Stimulated activated CD8-positive, alpha-beta memory T cell treated with anti-CD3 and anti-CD28 coated beads, Interleukin-15, amount 100 ng/mL, for 4 hours (primary cell): Measurements from ENCODE around the gene AARS2.

ENCODE experiments used
- DNase-seq, 2 donors: peaks; one replicate each; pipeline ENCODE4 v3.0.0-alpha.2; 2020; ENCODE audit warnings: low read depth in 2 of 2

The AARS2 gene

GRCh38 chr6:44300292-44300823 lies 12.8 kb downstream of the AARS2 start:
- no peak for DNase-seq

DNA sequence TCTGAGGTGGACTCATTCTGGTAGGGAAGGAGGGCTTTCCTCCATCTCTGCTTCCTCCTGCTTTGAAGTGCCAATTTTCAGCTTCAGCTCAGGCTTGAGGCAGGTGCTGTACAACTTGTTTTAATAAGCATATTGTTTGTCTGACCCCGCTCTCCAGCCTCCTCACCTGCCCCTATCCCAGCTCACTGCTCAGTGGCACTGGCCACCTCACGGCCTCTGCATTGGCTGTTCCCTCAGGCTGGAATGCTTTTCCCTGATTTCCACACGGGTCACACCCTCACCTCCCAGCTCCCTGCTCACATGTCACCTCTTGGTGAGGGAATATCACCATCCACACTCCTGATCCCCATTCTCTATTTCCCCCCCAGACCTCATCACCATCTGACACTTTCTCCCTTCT lies 14.3 kb downstream of the AARS2 start:
- no peak for DNase-seq

GRCh38 chr6:44298055-44298803 lies 14.9 kb downstream of the AARS2 start:
- no peak for DNase-seq

DNA sequence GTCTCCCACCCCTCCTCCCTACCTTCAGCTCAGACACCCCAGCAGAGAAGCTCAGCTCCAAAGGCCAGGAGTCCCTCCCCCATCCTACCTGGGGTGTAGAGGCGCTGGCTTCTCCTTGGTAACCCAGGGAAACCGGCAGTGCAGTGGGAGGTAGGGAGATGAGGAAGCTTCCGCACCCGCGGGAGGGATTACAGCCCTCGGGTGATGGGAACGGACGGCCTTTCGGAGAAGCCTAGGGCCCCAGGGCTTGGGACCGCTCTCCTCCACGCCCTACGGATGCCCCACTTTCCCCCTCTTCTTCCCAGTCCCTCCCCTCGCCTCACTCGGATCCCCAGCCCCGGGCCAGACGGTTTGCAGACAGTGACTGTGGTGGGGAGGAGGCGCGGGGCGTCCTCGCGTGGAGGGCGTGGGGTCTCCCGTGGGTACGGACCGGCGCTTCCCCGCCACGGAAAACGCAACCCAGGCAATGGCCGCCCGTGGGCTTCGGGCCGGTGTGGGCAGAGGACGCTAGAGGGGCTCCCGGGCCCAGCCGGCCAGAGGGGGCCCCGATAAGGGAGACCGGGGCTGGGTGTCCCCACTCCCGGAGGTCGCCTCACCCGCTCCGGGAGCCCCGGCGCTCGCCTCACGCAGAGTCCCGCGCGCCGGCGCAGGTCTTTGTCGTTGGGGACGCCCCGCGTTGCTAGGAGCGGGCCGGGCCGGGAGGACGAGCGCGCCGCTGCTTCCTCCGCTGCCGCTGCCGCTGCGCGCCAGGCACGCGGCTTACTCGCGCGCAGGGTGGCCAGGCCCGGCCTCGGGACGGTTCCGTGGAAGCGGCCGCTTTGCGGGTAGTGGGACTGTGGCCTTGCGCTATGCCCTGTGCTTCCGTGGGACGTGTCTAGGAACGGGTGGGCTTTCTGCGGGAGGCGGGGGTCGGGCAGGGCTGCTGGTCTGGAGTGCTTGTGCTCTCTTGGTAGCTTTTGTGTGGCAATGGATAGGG lies 15.8 kb downstream of the AARS2 start:
- DNase-seq, result peak in 1 of 2 donors; percentile 3

- no peak for DNase-seq
Observed at GRCh38 chr6:44294832-44295791, 18.0 kb downstream of the AARS2 start.

DNA sequence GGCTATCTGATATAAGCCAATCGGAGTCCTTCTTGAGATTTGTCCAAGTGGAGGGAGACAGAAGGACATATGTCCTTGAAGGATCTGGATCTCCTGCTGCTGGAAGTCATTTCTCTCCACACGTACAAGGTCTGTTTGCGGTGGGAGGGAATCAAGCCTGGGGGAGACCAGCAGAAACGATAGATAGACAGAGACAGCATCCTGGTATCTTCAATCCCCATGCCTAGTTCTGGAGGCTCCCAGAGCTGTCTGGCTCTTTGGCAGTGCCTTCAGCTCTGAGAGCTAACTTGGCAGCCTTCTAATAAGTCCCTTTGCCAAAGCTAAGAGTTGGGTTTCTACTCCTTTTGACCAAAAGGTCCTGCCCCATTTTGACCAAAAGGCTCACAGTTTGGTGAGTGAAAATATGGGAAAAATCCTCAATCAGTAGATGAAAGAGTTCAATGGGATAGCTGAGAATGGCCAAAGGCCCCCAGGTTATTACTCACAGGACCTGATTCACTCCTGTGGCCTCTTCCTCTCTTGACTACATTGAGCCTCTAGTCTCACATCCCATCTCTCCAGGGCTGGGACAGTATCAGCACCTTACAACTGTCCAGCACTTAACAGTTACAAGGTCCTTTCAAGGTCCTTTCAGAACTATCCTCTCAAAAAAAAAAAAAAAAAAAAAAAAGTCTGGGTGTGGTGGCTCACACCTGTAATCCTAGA lies 20.3 kb downstream of the AARS2 start:
- no peak for DNase-seq

- DNase-seq, result no peak
Observed at GRCh38 chr6:44291841-44292240, 21.3 kb downstream of the AARS2 start.

DNA sequence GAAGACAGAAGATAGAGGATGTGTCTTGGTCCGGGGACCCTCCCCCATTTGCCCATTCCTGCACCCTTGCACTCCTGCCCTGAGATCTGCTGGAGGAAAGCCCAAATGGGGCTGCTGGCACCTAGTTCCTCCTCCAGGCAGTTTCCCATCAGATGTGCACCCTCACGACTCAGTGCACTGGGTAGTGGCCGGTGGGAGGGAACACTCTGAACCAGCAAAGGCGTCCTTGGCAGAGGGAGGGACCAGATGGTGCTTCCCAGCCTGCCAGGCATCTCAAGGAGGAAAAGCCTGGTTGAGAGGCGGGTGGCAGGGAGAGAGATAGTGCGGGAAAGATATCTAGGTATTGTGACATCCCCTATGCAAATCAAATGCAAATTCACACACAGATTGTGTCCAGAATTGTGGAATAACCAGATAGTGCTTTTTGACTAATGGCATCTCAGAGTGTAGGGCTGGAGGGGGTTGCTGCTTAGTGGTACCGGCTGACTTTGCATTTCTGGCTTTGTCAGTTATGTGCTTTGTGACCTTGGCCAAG lies 23.4 kb downstream of the AARS2 start:
- no peak for DNase-seq

- DNase-seq, result no peak
Observed at GRCh38 chr6:44286747-44287146, 26.4 kb downstream of the AARS2 start.

- DNase-seq, result no peak
Observed at GRCh38 chr6:44286285-44286565, 26.9 kb downstream of the AARS2 start.

DNA sequence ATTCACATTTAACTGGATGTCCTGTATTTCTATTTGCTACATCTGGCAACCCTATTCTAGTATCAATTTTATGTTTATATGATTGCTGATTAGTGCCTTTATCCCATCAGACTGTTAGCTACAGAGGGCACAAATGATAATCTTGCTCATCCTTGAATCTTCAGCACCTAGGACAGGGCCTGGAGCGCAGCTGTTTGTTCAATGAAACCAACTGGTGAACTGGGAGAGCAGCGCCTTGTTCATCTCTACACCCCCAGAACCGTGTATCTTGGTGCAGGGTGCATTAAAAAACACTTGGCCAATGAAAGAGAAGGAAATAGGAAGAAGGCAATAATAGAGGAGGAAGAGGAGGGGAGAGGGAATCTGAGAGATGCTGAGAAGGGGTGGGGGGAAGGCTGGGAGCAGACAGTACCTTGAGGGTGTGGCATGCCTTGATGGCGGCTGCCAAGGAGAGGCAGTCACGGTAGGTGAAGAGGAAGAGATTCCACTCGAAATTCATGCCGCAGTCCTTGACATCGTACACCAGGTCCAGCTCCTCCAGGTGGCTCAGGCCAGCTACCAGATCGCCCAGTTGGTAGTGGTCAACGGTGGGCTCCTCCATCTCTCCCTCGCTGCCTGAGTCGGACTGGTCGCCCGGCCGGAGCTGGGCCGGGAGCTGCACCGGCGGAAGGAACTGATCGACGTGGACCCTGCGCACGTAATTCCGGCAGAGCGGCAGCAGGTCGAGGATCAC lies 27.4 kb downstream of the AARS2 start:
- DNase-seq, result no peak

DNA sequence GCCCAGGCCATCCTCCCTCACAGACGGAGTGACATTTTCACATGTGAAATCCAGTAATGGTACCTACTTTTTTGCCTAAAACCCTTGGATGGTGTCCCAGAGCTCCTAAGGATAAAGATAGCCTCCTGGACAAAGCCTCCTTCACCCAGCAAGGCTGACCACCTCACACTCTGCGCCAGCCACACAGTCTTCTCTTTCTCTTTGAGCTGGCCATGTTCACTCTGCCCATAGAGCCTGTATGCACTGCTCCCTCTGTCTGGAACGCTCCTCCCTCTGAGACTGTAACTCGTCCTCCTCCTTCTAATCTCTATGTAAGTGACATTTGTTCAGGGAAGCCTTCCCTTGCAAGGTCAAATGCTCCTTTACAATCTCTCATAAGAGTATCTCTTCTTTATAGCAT lies 28.3 kb downstream of the AARS2 start:
- no peak for DNase-seq

- no peak for DNase-seq
Observed at GRCh38 chr6:44284121-44284520, 29.0 kb downstream of the AARS2 start.

GRCh38 chr6:44278774-44279697 lies 34.1 kb downstream of the AARS2 start:
- DNase-seq, result no peak

- DNase-seq, result no peak
Observed at GRCh38 chr6:44278315-44278714, 34.8 kb downstream of the AARS2 start.

GRCh38 chr6:44277763-44278162 lies 35.4 kb downstream of the AARS2 start:
- no peak for DNase-seq

- DNase-seq, result no peak
Observed at GRCh38 chr6:44276667-44277640, 36.2 kb downstream of the AARS2 start.
